HepG2 (cell line): ENCODE results near the gene UAP1L1. TPM values are rescaled to one million over a fixed set of nuclear protein-coding genes. Genes with fewer than 3 reads are reported as not detected.

ENCODE experiments used
- AKAP8 ChIP-seq: sonication (generic); formaldehyde crosslinking; IDR thresholded peaks from 2 replicates; pipeline ENCODE4 v1.5.1; 2020; ENCODE audit warnings: mild to moderate bottlenecking, missing genetic modification reagents
- ATF7-NPFF ChIP-seq: sonication (generic); formaldehyde crosslinking; IDR thresholded peaks from 2 replicates; pipeline ENCODE4 v1.8.1; 2023; ENCODE audit warnings: mild to moderate bottlenecking, low read depth, missing genetic modification reagents, moderate library complexity
- FLYWCH1 ChIP-seq: sonication (generic); formaldehyde crosslinking; IDR thresholded peaks from 2 replicates; pipeline ENCODE4 v1.8.1; 2023; ENCODE audit warnings: mild to moderate bottlenecking, missing genetic modification reagents
- FOXA3 ChIP-seq: IDR thresholded peaks from 2 replicates; pipeline ENCODE4 v1.6.1; 2016; ENCODE audit warnings: missing genetic modification reagents, missing compliant biosample characterization
- KMT2A ChIP-seq: sonication (generic); formaldehyde crosslinking; IDR thresholded peaks from 2 replicates; pipeline ENCODE4 v1.4.0; 2020; ENCODE audit warnings: missing genetic modification reagents
- MED8 ChIP-seq: sonication (generic); formaldehyde crosslinking; IDR thresholded peaks from 2 replicates; pipeline ENCODE4 v1.8.1; 2023; ENCODE audit warnings: mild to moderate bottlenecking, missing genetic modification reagents; ENCODE audit not compliant: insufficient replicate concordance
- MXI1 ChIP-seq: IDR thresholded peaks from 3 replicates; pipeline ENCODE4 v1.6.1; 2012; ENCODE audit warnings: low read depth, low read length, inconsistent platforms, borderline replicate concordance
- SAP130 ChIP-seq: IDR thresholded peaks from 2 replicates; pipeline ENCODE4 v1.6.1; 2016; ENCODE audit warnings: low read depth
- SP5 ChIP-seq: IDR thresholded peaks from 2 replicates; pipeline ENCODE4 v1.6.1; 2016; ENCODE audit warnings: low read depth, borderline replicate concordance
- ZFP37 ChIP-seq: sonication (generic); formaldehyde crosslinking; IDR thresholded peaks from 2 replicates; pipeline ENCODE4 v1.4.0; 2020; ENCODE audit warnings: missing genetic modification reagents, borderline replicate concordance
- ZMAT3 ChIP-seq: sonication (generic); formaldehyde crosslinking; conservative IDR thresholded peaks from 2 replicates; pipeline ENCODE4 v1.7.0; 2021; ENCODE audit warnings: missing genetic modification reagents
- ZNF3 ChIP-seq: IDR thresholded peaks from 2 replicates; pipeline ENCODE4 v1.7.0; 2017; ENCODE audit warnings: inconsistent platforms
- ZNF326 ChIP-seq: sonication (generic); formaldehyde crosslinking; IDR thresholded peaks from 2 replicates; pipeline ENCODE4 v1.4.0; 2020; ENCODE audit warnings: missing genetic modification reagents, borderline replicate concordance
- ZNF367 ChIP-seq: sonication (generic); formaldehyde crosslinking; IDR thresholded peaks from 2 replicates; pipeline ENCODE4 v1.4.0; 2020; ENCODE audit warnings: missing genetic modification reagents, borderline replicate concordance
- ZNF644 ChIP-seq: IDR thresholded peaks from 2 replicates; pipeline ENCODE4 v1.6.1; 2016; ENCODE audit warnings: low read depth
- polyA plus RNA-seq, 8 experiments: library from polyadenylated mRNA; depleted of rRNA in 3 of 8; stranded (reverse) in 7 of 8; unstranded in 1 of 8; fragments of >200 nt; fragmentation: Illumina TruSeq in 4 of 8; extraction: Trizol in 4 of 8; gene quantifications; 2 replicates each; pipeline versions ENCODE4 v1.2.1 to v1.2.3, GENCODE V29; 2011 to 2016; ENCODE audit warnings: low read depth in 4 of 8, missing spikeins in 1 of 8, mixed read lengths in 1 of 8; ENCODE audit not compliant: insufficient read depth in 1 of 8
- total RNA-seq, 5 experiments: library from RNA; depleted of rRNA; stranded (reverse); fragments of >200 nt; fragmentation: Illumina TruSeq; extraction: Trizol; gene quantifications; 2 replicates each; pipeline ENCODE4 v1.2.3, GENCODE V29; 2016; ENCODE audit warnings: low read depth in 1 of 5
- TF ChIP-seq, protein P1 (sequence below): sonication (generic); formaldehyde crosslinking; IDR thresholded peaks from 2 replicates; pipeline ENCODE4 v1.4.0; 2020; ENCODE audit warnings: missing genetic modification reagents

The UAP1L1 gene
- total and polyA plus RNA-seq, 2 of the 13 experiments (the other 11 are each of a cell fraction or from before 2014, with no cell fraction given) = 5.4 to 6.4 TPM

DNA sequence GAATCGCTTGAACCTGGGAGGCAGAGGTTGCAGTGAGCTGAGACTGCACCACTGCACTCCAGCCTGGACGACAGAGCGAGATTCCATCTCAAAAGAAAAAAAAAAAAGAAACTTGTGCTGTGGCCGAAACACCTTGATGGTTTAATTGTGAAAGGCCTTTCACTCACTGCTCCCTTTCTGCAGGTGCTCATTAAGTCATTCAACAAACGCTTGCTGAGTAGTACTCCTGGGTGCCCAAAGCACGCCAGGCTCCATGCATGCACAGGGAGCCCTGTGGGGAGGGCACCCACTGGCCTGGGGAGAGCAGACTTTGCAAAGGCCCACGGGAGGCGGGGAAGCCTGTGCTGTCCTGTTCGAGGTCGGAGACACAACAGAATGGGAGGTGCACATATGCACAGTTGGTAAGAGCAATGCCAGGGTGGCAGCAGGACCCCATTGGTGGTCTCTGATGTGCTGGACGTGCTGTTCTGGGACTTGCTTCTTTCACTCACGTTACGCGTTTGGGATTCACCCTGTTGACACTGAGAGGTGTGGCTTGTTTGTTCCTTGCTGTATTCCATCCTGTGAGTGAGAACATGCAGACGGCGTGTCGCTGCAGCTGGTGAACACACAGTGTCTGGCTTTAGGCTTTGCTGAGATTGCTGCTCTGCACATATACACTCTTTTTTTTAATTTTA is 20.4 kb upstream of the UAP1L1 start (continued):
- TF ChIP-seq MED8 (no peak), AKAP8 (CRISPR knock-in tag) (peak; percentile 72; the same call in 1 of the 2 replicates), ZNF367 (CRISPR knock-in tag) (no peak), SP5 (peak; percentile 39; the same call in 1 of the 2 replicates), ZNF644 (no peak), ZMAT3 (CRISPR knock-in tag) (no peak), ATF7-NPFF (CRISPR knock-in tag) (peak; percentile 24; the same call in 1 of the 2 replicates), SAP130 (CRISPR knock-in tag) (peak; percentile 47; the same call in 1 of the 2 replicates), ZFP37 (CRISPR knock-in tag) (0 out of 2 replicates have a peak, but pooled peaks have one; percentile 38), ZNF326 (peak; percentile 81; the same call in 1 of the 2 replicates), FLYWCH1 (CRISPR knock-in tag) (no peak), FOXA3 (CRISPR knock-in tag) (peak; percentile 73), KMT2A (CRISPR knock-in tag) (no peak), ZNF3 (CRISPR knock-in tag) (peak; percentile 96), MXI1 (no peak)
- TF ChIP-seq, protein P1, sequence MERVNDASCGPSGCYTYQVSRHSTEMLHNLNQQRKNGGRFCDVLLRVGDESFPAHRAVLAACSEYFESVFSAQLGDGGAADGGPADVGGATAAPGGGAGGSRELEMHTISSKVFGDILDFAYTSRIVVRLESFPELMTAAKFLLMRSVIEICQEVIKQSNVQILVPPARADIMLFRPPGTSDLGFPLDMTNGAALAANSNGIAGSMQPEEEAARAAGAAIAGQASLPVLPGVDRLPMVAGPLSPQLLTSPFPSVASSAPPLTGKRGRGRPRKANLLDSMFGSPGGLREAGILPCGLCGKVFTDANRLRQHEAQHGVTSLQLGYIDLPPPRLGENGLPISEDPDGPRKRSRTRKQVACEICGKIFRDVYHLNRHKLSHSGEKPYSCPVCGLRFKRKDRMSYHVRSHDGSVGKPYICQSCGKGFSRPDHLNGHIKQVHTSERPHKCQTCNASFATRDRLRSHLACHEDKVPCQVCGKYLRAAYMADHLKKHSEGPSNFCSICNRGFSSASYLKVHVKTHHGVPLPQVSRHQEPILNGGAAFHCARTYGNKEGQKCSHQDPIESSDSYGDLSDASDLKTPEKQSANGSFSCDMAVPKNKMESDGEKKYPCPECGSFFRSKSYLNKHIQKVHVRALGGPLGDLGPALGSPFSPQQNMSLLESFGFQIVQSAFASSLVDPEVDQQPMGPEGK = no peak
